ENCODE data around the gene SASH1. TPM values are rescaled to one million over a fixed set of nuclear protein-coding genes. Genes with fewer than 3 reads are reported as not detected.
"Not testable (repeated sequence)": the region's sequence is repeated elsewhere in the genome, so short reads cannot be mapped to it uniquely, and the experiment has no call there.

The SASH1 gene
- total RNA-seq, 2 donors from 2014 or later, result 14.9 to 16.4 TPM

DNA sequence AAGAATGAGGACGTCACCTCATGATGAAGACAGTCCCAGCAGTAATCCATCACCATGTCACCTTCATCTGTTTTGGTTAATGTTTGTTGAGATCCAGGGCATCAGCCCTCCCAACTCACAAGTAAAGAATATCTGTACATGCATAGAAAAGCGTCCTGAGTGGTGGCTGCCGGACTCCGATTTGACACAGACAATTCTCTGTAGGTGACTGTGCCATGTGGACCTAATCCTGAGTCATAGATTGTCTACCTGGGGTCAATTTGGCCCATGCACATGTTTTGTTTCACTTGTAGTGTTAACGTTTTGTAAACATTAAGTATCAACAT lies 235.8 kb downstream of the SASH1 start:
- Histone ChIP-seq H3K27ac (no peak overlapping the region), H3K4me3 (no peak overlapping the region), H3K9me3 (no peaks in the 10 kb centered on the region), H3K4me1 (no peaks in the 10 kb centered on the region), H3K36me3 (no peaks in the 10 kb centered on the region), H3K27me3 (no peaks in the 10 kb centered on the region), H3K9ac (ENCODE audit: low read depth in 2 of 2, low read length in 2 of 2) (no peak overlapping the region)
- TF ChIP-seq, protein P1, sequence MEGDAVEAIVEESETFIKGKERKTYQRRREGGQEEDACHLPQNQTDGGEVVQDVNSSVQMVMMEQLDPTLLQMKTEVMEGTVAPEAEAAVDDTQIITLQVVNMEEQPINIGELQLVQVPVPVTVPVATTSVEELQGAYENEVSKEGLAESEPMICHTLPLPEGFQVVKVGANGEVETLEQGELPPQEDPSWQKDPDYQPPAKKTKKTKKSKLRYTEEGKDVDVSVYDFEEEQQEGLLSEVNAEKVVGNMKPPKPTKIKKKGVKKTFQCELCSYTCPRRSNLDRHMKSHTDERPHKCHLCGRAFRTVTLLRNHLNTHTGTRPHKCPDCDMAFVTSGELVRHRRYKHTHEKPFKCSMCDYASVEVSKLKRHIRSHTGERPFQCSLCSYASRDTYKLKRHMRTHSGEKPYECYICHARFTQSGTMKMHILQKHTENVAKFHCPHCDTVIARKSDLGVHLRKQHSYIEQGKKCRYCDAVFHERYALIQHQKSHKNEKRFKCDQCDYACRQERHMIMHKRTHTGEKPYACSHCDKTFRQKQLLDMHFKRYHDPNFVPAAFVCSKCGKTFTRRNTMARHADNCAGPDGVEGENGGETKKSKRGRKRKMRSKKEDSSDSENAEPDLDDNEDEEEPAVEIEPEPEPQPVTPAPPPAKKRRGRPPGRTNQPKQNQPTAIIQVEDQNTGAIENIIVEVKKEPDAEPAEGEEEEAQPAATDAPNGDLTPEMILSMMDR (IDR thresholded peaks at IDR 0.05), result peak; percentile 8
- no peak for DNase-seq
- intact Hi-C loops (cut with DNase I), result loop anchor here (5.0 to 10.0 kb wide), 2 partner anchors 369 to 936 kb away; no protein-coding TSS in a partner anchor

DNA sequence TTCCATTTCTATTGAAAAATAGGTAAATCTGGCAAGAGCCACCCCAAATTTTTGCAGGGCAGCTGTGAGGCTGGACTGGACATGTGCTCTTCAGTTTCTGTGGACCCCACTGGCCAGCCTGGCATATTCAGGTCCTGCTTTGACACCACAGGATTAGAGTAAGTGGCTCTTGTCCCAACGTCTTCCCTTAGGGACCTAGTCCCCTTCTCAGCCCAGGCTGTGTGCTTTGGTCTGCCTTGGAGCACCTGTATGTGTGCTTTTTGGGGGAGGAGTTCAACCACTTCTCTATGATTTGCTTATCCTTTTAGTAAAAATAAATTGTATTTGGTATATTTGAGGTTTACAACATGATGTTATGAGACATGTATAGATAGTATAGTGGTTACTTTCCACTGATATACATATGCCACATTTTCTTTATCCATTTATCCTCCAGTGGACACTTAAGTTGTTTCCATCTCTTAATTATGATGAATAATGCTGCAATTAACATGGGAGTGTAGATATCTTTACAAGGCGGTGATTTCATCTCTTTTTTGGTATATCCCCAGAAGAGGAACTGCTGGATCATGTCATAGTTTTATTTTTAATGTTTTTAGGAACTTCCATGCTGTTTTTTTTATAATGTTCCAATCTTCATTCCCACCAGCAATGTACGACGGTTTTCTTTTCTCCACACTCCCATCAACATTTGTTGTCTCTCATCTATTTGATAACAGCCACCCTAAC lies 236.4 kb downstream of the SASH1 start:
- TF ChIP-seq, protein P1 (IDR thresholded peaks at IDR 0.05), result no peak
- intact Hi-C loops (cut with DNase I), result loop anchor here (5.0 to 10.0 kb wide), 2 partner anchors 368 to 936 kb away; no protein-coding TSS in a partner anchor
- Histone ChIP-seq H3K9ac (ENCODE audit: low read depth in 2 of 2, low read length in 2 of 2) (no peak overlapping the region), H3K4me3 (no peak overlapping the region), H3K4me1 (no peaks in the 10 kb centered on the region), H3K27ac (no peak overlapping the region), H3K36me3 (no peaks in the 10 kb centered on the region), H3K9me3 (no peaks in the 10 kb centered on the region), H3K27me3 (no peaks in the 10 kb centered on the region)
- no peak for DNase-seq

DNA sequence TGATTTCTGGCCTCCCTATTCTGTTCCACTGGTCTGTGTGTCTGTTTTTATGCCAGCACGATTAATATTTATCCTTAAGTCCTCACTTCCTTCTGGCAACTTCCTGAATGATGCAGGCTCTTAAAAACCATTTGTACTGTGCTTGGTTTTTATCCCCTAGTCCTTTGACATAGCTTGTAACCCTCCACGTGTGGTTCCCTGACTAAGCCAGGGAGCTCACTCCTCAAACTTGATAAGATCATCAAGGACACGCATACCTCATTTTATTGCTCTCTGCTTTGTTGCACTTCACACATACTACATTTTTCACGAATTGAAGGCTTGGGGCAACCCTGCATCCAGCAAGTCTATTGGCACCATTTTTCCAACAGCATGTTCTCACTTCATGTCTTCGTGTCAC lies 237.8 kb downstream of the SASH1 start:
- DNase-seq, result no peak
- no peaks in the 10 kb centered on the region for H3K9me3 ChIP-seq
- no peaks in the 10 kb centered on the region for H3K36me3 ChIP-seq
- no peaks in the 10 kb centered on the region for H3K4me1 ChIP-seq
- H3K9ac ChIP-seq (ENCODE audit: low read depth in 2 of 2, low read length in 2 of 2), result no peak overlapping the region
- intact Hi-C loops (cut with DNase I), result no loop called here
- H3K27me3 ChIP-seq, result no peaks in the 10 kb centered on the region
- H3K4me3 ChIP-seq, result no peak overlapping the region
- no peak overlapping the region for H3K27ac ChIP-seq
- TF ChIP-seq, protein P1 (IDR thresholded peaks at IDR 0.05), result no peak

DNA sequence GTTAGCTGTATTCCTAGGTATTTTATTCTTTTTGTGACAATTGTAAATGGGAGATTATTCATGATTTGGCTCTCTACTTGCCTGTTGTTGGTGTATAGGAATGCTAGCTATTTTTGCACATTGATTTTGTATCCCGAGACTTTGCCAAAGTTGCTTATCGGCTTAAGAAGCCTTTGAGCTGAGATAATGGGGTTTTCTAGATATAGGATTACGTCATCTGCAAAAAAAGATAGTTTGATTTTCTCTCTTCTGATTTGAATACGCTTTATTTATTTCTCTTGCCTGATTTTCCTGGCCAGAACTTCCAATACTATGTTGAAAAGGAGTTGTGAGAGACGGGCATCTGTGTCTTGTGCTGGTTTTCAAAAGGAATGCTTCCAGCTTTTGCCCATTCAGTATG lies 241.0 kb downstream of the SASH1 start:
- no peak for DNase-seq
- Histone ChIP-seq H3K27me3 (no peaks in the 10 kb centered on the region), H3K9me3 (no peaks in the 10 kb centered on the region), H3K36me3 (no peaks in the 10 kb centered on the region), H3K9ac (ENCODE audit: low read depth in 2 of 2, low read length in 2 of 2) (no peak overlapping the region), H3K4me1 (no peaks in the 10 kb centered on the region), H3K27ac (no peak overlapping the region), H3K4me3 (no peak overlapping the region)
- intact Hi-C loops (cut with DNase I), result no loop called here
- TF ChIP-seq, protein P1 (IDR thresholded peaks at IDR 0.05), result no peak

DNA sequence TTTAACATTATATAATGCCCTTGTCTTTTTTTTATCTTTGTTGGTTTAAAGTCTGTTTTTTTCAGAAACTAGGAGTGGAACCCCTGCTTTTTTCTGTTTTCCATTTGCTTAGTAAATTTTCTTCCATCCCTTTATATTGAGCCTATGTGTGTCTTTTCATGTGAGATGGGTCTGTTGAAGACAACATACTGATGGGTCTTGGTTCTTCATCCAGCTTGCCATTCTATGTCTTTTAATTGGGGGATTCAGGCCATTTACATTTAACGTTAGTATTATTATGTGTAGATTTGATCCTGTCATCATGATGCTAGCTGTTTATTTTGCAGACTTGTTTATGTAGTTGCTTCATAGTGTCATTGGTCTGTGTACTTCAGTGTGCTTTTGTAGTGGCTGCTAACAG lies 243.0 kb downstream of the SASH1 start:
- H3K4me3 ChIP-seq, result not testable (repeated sequence)

DNA sequence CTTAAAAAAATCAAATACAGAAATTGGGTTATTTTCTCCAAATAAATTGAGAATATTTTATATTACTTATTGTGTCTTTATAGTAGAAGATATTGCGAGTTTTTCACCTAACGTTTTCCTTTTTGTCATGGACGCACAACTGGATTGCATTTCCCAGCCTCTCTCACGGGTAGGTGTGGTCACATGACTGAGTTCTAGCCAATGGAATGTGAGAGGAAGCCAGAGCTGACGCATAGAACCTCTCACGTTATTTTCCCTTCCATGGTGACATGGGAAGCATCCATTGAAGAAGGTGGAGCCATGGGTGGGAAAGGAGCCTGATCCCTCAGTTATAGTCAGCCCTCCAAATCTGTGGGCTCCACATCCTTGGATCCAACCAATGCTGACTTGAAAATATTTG lies 248.2 kb downstream of the SASH1 start:
- Histone ChIP-seq H3K36me3 (no peaks in the 10 kb centered on the region), H3K27me3 (no peaks in the 10 kb centered on the region), H3K4me3 (no peak overlapping the region), H3K9ac (ENCODE audit: low read depth in 2 of 2, low read length in 2 of 2) (no peak overlapping the region), H3K27ac (no peak overlapping the region), H3K9me3 (no peaks in the 10 kb centered on the region), H3K4me1 (no peaks in the 10 kb centered on the region)
- intact Hi-C loops (cut with DNase I), result no loop called here
- TF ChIP-seq, protein P1 (IDR thresholded peaks at IDR 0.05), result no peak
- DNase-seq, result no peak

More for the DNA sequence above, 243.0 kb downstream of the SASH1 start:
- H3K36me3 ChIP-seq; intact Hi-C loops (cut with DNase I); DNase-seq; H3K27ac ChIP-seq; H3K9me3 ChIP-seq; H3K27me3 ChIP-seq; H3K9ac ChIP-seq (ENCODE audit: low read depth in 2 of 2, low read length in 2 of 2); H3K4me1 ChIP-seq: not testable (repeated sequence)
